Measurements from ENCODE around the gene CACNA1C.

The CACNA1C gene

DNA sequence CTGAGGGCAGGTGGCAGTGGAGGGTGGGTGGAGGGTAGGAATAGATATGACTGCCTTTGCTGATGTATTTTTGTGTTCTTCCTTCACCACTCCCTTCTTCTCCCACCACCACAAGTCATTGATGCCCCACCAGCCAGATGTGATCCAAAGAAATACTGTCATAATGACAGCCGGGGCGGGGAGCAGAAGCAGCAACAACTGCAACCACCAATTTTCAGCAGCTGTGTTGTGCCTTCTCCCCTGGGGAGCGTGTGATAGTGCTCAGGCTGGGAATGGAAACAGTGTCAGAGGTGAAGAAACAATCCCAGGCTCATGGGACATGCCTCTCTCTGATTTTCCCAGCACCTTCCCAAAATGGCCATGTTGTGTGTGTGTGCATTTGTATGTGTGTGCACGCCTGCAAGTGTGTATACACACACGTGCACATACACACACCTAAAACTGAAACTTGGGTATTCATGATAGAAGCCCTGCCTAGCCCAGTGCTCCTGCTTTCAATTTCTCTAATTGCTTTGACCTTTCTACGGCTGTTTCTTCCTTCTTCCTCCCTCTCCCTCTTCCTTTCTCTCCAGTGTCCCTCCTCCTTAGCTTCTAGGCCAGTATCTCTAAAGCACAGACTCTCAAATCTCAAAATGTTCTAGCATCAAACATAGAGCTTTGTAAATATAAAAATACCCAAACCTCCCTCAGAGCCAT is 442.8 kb downstream of the CACNA1C start:
- ATAC-seq = no peak

DNA sequence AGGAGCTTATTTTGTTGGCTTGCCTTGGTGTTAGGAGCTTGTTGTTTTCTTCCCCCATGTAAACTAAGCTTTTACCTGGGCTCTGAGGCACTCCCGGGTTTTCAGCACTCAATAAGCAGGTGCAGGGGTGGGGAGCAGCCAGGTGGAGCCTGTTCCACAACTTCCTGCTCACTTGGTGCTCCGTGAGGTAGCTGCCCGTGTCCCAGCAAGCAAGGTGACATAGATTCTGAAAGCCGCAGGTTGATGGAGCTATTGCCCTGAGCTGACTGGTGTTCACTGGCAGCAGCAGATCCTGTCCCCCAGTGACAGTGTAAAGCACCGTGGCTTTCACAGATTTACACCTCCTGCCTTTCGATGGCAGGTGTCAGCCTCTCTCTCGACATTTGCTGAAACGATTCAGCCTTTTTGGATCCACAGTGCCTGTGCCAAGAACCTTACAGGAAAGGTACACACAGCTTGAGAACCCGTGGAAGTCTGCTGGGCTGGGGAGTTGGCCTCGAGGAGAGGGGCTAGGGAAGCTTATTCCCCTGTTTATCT is 446.2 kb downstream of the CACNA1C start:
- ATAC-seq = no peak

- ATAC-seq = no peak
Measured at GRCh38 chr12:2501464-2502191, 448.8 kb downstream of the CACNA1C start.

- ATAC-seq = no peak
Measured at GRCh38 chr12:2503036-2503435, 450.2 kb downstream of the CACNA1C start.

DNA sequence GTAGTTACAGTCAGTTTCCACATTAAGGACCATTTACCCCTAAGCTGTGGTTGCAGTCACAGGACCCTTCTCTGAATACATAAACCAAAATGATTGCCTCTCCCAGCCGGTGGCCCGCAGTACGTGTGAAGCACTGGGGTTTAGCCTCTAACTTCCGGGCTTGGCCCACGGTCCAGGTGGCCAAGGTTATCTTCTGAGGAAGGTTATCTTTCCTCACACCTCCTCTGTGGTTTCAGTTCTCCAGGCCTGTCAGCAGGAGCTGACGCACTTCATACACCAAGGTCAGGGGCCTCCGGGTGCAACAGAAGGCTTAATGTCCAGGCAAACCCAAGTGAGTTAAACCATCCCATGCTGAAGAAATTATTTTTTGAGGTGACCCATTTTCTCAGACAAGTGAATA is 451.0 kb downstream of the CACNA1C start:
- ATAC-seq = no peak

DNA sequence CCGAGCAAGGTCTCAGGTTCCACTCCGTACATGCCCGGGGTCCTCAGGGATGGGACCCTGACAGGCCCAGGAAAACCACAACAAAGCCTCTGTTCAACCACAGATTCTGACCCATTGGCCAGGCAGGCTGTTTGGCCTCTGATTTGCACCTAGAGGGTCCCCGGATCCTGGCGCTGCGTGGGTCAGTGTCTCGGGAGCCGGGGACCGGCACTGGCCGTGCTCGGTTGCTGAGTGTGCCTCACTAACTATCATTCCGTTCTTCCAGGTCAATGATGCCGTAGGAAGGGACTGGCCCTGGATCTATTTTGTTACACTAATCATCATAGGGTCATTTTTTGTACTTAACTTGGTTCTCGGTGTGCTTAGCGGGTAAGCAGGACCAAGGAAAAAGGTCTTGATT is 451.8 kb downstream of the CACNA1C start:
- ATAC-seq = no peak

DNA sequence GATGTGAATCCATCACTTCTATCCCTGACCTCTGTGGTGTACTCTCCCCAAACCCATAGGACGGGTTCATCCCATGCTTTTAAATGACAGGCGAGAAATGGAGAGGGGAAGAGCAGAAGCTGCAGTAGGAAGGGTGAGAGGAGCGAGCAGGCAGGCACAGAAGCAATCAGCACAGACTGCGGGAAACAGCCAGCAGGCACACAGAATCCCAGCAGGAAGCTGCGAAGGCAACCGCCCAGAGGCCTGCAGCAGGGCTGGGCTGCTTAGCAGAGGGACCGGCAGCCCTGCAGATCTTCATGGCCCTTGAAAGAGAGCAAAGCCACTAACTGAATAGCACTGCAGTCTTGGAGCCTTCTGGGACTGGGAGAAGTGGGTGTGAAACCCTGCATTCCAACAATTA is 455.0 kb downstream of the CACNA1C start:
- no peak for ATAC-seq

GRCh38 chr12:2509137-2509536 is 456.4 kb downstream of the CACNA1C start:
- no peak for ATAC-seq

GRCh38 chr12:2510045-2510444 is 457.3 kb downstream of the CACNA1C start:
- no peak for ATAC-seq

DNA sequence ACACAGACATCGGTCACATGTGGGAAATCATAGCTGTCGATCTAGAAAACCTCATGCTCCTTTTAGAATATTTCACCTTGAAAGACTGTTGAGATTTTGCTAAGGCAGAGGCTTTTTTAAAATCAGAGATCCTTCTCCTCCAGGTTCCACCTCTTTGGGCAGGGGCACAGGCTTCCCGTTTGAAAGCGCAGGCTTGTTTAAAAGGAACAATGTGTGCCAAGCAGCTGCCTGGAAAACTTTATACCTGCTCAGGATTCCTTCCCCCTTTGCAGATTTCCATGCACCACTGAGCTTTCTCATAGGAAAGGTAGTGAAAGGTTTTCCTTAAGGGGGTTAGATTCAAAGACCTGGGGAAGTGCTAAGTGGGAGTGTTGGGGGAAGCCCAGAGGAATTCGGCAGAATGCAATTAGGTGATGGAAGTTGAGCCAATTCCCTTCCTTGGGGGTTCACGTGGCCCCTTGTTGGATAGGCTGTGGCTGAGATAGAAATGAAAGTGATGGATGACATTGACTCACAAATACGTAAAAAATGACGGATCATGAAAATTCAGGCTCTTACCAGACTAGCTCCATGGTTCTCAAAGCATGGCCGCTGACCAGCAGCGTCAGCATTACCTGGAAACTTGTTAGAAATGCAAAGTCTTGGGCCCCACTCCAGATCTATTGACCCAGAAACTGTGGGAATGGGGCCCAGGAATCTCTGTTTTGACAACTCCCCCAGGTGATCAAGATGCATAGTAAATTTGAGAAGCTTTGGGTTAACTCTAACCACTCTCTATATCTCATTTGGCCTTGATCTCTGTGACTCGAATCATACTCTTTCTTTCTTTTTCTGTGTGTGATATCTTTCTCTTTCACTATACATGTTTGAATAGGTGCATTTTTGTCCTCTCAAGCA is 460.6 kb downstream of the CACNA1C start:
- no peak for ATAC-seq

DNA sequence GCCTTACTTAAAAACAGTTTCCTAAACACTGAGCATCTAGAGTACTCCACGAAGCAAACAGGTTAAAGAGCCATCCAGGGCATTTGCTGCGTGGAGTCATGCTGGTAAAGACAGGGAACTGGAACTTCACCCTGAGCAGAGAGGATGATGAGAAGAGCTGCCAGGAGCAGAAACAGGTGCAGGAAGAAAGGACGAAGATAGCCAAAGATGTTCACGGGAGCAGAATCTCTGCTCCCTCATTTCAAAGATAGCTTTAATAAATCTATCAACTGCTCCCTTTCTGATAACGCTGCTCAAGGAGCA is 461.2 kb downstream of the CACNA1C start:
- ATAC-seq = no peak

GRCh38 chr12:2520722-2521246 is 468.0 kb downstream of the CACNA1C start:
- ATAC-seq = no peak

DNA sequence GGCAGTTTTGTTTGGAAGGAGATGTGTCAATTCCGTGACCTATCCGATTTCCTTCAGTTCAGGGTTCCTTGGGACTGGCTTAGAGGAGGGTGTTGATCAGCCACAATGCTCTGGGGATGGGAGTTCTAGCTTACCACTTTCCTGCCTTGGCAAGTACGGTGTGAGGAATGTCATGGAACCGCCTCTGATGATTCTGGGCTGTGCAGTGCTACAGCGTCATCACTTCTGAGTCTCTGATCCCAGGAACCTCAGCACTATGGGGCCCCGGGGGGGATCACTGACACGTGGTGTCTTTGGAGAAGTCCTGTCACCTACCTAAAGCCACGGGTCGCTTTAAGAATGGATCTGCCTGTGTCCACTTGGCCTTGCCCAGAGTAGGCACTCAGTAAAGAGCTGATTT is 470.5 kb downstream of the CACNA1C start:
- no peak for ATAC-seq

DNA sequence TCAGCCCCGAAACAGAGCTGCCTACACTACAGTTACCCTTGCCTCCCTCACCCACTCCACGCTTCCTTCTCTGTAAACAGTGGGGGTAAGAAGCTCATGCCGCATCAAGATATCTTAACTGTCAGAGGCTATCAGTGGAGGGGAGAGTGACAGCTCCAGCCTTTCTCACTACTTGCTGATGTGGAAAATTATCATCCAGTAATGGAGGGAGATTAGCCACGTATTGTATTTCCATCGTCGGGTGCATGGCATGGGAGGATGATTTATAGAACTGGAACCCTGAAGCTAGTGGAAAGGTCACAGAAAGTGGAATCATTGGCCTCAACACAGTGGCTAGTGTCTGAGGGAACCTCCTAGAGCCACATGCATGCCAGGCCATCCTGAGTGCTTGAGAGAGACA is 471.1 kb downstream of the CACNA1C start:
- ATAC-seq = no peak

DNA sequence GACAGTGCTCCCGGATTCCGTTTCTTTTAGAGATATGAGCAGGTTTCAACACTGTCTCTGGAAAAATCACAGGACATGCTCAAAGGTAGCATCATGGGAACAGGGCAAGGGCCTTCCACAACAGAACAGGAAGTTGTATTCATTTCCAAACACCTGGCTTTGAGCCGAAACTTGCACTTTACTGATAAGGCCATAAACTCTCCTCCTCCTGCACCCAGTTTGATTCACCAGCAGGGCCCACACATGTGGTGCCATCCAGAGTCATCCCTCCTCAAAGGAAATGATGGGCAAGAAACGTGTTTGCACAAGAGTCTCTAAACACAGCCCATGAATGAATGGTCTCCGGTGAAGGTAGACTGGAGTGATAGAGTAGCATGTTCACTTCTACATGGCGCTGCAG is 473.6 kb downstream of the CACNA1C start:
- ATAC-seq = no peak

DNA sequence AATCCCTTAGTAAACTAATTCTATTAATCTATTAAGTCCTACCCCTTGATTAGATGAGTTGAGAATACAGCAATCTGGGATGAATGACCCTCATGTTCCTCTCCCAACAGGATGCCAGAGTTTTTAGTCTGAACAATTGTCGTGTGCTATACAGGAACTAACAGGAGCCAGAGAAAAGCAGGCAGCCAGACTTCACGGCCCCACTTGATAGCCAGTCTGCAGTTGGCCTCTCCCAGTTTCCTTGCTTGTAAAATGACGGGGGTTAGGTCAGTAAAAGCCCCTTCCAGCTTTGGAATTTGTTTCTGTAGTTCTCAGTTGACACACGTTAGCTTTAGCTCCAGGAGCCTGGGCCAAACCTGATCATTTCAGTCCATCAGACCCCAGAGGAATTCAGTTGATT is 475.2 kb downstream of the CACNA1C start:
- ATAC-seq = no peak

DNA sequence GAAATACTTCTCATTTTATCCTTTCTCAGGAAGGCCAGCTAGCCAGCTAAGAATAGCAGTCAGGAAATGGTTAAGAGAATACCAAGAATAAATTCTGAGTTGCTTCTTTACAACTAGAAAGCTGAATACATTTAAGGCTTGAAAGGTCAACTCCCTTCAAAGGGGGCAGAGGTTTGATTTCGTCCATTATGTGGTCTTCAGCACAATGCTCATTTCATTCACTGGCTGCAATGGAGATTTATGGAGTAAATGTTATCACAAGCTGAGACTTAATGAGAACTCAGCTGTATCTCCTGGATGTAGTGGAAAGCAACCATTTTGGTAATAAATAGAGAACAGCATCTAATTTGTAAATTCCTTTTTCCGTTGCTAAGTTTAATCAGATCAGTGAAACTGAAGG is 477.0 kb downstream of the CACNA1C start:
- ATAC-seq = no peak

GRCh38 chr12:2531371-2531770 is 478.6 kb downstream of the CACNA1C start:
- ATAC-seq = no peak

GRCh38 chr12:2533036-2533435 is 480.2 kb downstream of the CACNA1C start:
- no peak for ATAC-seq

- no peak for ATAC-seq
Measured at GRCh38 chr12:2535583-2536204, 482.9 kb downstream of the CACNA1C start.

- ATAC-seq = no peak
Measured at GRCh38 chr12:2536724-2537123, 483.9 kb downstream of the CACNA1C start.

DNA sequence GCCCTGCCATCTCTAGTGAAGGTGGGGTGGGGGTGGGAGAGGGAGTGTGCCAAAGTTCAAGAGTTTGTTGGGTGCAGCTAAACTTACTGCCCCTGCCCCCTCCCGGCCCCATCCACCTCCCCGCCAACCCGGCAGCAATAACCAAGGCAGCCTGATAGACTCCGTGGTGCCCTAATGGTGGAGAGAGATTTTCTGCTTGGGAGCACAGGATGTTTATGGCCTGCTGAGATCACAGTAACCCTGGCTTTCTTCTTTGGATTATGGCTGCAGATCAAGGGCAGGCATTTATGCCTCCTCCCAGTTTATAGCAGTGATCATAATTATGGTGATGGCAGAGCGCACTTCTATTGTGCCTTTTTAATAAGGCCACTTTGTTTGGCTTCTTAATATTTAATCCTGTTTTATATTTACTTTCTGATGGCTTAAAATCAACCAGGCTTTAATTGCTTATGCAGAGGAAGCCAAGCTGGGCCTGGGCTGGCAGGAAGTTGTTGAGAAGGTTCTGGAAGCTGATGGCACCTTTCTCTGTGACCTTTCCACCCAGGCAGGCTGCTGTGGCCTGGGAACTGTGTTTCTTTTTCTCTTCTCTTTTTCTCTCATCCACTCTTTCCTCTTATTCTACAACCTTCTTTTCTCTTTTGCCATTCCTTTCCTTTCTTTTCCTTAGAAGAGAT is 485.2 kb downstream of the CACNA1C start:
- ATAC-seq = no peak
